ENCODE measurements around the gene COLGALT1. TPM values are rescaled to one million over a fixed set of nuclear protein-coding genes. Genes with fewer than 3 reads are reported as not detected.

The COLGALT1 gene
- total RNA-seq, 4 donors from 2014 or later = 19.3 to 35.9 (median 33.0) TPM

DNA sequence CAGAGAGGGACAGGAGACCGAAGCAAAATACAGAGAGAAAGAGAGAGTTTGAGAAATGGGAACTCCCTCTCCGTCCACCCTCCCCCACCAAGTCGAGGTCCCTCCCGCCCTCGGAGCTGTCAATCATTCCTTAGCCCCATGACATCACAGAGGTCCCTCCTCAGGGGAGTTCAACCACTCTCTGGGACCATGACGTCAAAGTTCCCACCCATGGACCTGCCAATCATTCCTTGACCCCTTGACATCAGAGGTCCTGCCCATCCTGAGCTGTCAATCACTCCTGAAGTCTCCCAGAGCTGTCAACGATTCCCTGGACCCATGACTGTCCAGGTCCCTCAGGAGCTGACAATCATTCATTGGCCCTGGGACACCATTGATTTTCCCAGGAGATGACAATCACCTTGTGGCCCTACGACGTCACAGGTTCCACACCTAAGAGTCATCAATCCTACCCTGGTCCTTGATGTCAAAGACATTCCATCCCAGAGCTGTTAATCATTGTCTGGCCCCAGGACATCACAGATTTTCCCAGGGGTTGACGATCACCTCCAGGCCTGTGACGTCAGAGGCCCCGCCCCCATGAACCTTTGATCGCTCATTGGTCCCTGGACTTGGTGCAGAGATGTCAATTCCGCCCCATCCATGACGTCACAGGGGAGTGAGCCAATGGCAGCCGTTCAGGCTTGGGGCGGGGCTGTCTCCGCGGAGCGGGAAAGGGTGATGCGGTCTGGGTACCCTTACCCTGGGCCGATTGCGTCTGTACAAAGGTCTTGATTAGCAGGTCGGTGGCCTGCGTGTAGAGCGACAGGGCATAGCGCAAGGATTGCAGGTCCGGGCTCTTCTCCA, 61.7 kb downstream of the COLGALT1 start:
- H3K27me3 ChIP-seq = no peaks in the 10 kb centered on the region
- 69 to 70% methylated on average over 27 of the region's 28 CpGs for WGBS, 2 donors
- DNase-seq = no peak

DNA sequence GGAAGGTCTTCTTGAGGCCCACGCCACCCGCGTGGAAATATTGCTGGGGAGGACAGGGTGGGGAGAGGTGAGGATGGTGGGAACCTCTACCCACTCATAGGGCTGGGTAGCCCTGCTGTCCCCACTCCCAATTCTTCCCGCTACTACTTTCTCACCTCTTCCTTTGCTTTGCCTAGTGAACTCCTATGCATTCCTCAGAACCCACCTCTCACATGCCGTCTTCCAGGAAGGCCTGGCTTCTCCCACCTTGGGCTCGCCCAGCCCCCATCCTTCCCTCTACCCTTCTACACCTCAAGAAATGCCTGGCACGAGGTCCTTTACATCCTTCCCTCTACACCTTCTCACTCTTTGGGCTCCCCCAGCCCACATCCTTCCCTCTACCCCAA, 62.4 kb downstream of the COLGALT1 start:
- no peaks in the 10 kb centered on the region for H3K36me3 ChIP-seq
- WGBS, 2 donors = 89 to 91% methylated on average over 7 of the region's 7 CpGs
- no peak overlapping the region for H3K27ac ChIP-seq
- no peaks in the 10 kb centered on the region for H3K4me1 ChIP-seq
- TF ChIP-seq, protein P1, sequence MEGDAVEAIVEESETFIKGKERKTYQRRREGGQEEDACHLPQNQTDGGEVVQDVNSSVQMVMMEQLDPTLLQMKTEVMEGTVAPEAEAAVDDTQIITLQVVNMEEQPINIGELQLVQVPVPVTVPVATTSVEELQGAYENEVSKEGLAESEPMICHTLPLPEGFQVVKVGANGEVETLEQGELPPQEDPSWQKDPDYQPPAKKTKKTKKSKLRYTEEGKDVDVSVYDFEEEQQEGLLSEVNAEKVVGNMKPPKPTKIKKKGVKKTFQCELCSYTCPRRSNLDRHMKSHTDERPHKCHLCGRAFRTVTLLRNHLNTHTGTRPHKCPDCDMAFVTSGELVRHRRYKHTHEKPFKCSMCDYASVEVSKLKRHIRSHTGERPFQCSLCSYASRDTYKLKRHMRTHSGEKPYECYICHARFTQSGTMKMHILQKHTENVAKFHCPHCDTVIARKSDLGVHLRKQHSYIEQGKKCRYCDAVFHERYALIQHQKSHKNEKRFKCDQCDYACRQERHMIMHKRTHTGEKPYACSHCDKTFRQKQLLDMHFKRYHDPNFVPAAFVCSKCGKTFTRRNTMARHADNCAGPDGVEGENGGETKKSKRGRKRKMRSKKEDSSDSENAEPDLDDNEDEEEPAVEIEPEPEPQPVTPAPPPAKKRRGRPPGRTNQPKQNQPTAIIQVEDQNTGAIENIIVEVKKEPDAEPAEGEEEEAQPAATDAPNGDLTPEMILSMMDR (IDR thresholded peaks at IDR 0.05) = no peak
- TF ChIP-seq POLR2A (IDR thresholded peaks at IDR 0.05) = no peak
- intact Hi-C loops (cut with DNase I) = no loop called here
- no peaks in the 10 kb centered on the region for H3K27me3 ChIP-seq
- no peaks in the 10 kb centered on the region for H3K9me3 ChIP-seq
- H3K4me3 ChIP-seq (replicated peaks in 1 of 3) = no peak overlapping the region
- no peak for DNase-seq

More for the DNA sequence above, 61.7 kb downstream of the COLGALT1 start:
- intact Hi-C loops (cut with DNase I) = no loop called here
- TF ChIP-seq POLR2A (IDR thresholded peaks at IDR 0.05) = no peak
- no peak overlapping the region for H3K4me3 ChIP-seq (replicated peaks in 1 of 3)
- H3K27ac ChIP-seq = no peak overlapping the region
- H3K4me1 ChIP-seq = no peaks in the 10 kb centered on the region
- no peaks in the 10 kb centered on the region for H3K9me3 ChIP-seq
- H3K36me3 ChIP-seq = no peaks in the 10 kb centered on the region

DNA sequence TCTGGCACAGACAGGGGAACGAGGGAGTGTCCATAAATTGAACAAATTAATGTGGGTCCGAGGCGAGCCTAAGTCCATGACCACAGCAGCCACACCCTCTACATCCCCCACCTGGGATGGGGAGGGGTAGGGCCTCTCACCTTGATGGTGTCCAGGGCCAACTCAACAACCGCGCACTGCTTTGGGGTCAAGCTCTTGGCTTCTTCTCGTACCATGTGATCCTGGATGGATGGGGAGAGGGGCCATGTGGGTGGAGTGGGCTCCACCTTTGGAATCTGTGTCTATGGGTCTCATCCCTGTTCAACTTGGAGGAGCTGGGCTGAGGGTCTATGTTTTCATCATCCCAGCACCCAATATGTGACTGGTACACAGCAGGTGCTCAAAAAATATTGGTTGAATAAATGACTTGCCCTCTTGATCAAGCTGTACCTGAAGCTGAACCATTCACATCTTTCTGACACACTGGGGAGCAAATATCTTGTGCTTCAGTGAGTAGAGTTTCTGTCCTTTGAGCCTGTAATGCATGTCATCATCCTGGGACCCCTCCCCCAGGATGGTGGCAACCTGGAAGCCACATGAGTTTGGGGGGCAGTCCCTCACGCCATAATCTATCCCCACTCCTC, 62.9 kb downstream of the COLGALT1 start:
- no peak for DNase-seq
- H3K27ac ChIP-seq = no peak overlapping the region
- no peaks in the 10 kb centered on the region for H3K27me3 ChIP-seq
- no peak overlapping the region for H3K4me3 ChIP-seq (replicated peaks in 1 of 3)
- TF ChIP-seq, protein P1 (IDR thresholded peaks at IDR 0.05) = no peak
- TF ChIP-seq POLR2A (IDR thresholded peaks at IDR 0.05) = no peak
- no peaks in the 10 kb centered on the region for H3K36me3 ChIP-seq
- intact Hi-C loops (cut with DNase I) = no loop called here
- no peaks in the 10 kb centered on the region for H3K9me3 ChIP-seq
- 84 to 85% methylated on average over 7 of the region's 7 CpGs for WGBS, 2 donors
- no peaks in the 10 kb centered on the region for H3K4me1 ChIP-seq

DNA sequence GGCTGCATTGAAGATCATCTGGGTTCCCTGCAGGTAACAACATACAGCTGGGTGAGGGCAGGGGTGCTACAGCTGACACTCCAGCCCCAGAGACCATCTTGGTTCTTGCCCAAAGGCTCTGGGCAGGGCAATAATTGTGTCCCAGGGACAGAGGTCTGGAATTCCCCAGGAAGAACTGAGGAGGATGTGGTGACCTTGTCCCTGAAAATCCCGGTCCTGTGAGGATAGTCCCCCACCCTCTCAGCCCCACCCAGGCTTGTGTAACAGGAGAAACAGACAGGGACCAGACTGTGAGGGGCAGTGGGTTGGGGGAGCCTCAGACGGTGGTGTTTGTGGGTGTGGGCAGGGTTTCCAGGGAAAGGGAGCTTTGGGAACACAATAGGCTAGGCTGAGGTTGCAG, 63.5 kb downstream of the COLGALT1 start:
- no peak for DNase-seq
- H3K4me3 ChIP-seq (replicated peaks in 1 of 3) = no peak overlapping the region
- no peak overlapping the region for H3K27ac ChIP-seq
- TF ChIP-seq, protein P1 (IDR thresholded peaks at IDR 0.05) = no peak
- TF ChIP-seq POLR2A (IDR thresholded peaks at IDR 0.05) = no peak
- no peaks in the 10 kb centered on the region for H3K9me3 ChIP-seq
- WGBS, 2 donors = 10 to 26% methylated on average over 2 of the region's 2 CpGs
- no peaks in the 10 kb centered on the region for H3K4me1 ChIP-seq
- H3K36me3 ChIP-seq = no peaks in the 10 kb centered on the region
- intact Hi-C loops (cut with DNase I) = no loop called here
- no peaks in the 10 kb centered on the region for H3K27me3 ChIP-seq

DNA sequence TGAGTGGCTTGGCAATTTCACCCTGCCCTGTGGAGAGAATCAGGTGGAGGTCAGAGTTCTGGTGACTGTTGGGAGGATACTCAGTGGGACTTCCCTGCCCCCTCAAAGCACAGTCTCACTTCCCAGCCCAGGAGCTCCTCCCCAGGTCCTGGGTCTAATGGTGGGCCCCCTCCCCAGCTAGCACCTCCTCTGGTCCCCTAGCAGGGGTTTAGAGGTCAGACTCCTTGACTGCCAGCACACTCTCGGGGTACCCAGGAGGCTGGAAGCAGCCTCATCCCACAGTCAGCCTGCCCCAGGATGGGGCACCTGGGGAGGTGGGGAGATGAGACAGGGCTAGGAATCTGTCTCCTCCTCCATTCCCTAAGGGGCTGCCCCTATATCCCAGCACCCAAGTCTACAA, 65.2 kb downstream of the COLGALT1 start:
- Histone ChIP-seq H3K36me3 (no peaks in the 10 kb centered on the region), H3K27ac (no peak overlapping the region), H3K4me3 (replicated peaks in 1 of 3) (no peak overlapping the region), H3K4me1 (no peaks in the 10 kb centered on the region), H3K9me3 (no peaks in the 10 kb centered on the region), H3K27me3 (no peaks in the 10 kb centered on the region)
- WGBS, 2 donors = 88 to 100% methylated on average over 1 of the region's 1 CpG
- no peak for DNase-seq
- intact Hi-C loops (cut with DNase I) = no loop called here
- TF ChIP-seq, protein P1 (IDR thresholded peaks at IDR 0.05) = no peak
- TF ChIP-seq POLR2A (IDR thresholded peaks at IDR 0.05) = no peak

Measured in thyroid gland (tissue), 4 donors.